Measurements from ENCODE around the gene ZNF516.

ZNF516 gene

DNA sequence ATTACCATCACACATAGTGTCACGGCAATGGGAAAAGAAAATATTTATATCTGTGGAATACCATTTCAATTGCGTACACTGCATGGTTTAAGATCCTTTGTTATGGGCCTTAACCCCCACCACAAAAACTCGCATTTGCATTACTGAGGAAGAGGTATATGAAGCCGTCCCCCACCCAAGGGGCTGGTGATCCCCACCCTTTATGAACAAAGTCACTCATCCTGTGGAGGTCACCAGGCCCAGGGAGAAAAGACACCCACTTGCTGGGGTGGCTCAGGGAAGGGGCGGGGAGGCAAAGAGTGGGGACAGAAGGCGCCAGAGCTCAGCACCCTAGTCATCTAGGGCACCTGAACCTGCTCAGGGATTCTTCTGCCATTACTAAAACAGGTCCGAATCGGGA, 133.8 kb downstream of the ZNF516 start:
- no peak for DNase-seq (ENCODE audit: extremely low read depth, low read depth)
- TF ChIP-seq, protein P1, sequence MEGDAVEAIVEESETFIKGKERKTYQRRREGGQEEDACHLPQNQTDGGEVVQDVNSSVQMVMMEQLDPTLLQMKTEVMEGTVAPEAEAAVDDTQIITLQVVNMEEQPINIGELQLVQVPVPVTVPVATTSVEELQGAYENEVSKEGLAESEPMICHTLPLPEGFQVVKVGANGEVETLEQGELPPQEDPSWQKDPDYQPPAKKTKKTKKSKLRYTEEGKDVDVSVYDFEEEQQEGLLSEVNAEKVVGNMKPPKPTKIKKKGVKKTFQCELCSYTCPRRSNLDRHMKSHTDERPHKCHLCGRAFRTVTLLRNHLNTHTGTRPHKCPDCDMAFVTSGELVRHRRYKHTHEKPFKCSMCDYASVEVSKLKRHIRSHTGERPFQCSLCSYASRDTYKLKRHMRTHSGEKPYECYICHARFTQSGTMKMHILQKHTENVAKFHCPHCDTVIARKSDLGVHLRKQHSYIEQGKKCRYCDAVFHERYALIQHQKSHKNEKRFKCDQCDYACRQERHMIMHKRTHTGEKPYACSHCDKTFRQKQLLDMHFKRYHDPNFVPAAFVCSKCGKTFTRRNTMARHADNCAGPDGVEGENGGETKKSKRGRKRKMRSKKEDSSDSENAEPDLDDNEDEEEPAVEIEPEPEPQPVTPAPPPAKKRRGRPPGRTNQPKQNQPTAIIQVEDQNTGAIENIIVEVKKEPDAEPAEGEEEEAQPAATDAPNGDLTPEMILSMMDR (IDR thresholded peaks at IDR 0.05; ENCODE audit: low read depth, low read length), result no peak

DNA sequence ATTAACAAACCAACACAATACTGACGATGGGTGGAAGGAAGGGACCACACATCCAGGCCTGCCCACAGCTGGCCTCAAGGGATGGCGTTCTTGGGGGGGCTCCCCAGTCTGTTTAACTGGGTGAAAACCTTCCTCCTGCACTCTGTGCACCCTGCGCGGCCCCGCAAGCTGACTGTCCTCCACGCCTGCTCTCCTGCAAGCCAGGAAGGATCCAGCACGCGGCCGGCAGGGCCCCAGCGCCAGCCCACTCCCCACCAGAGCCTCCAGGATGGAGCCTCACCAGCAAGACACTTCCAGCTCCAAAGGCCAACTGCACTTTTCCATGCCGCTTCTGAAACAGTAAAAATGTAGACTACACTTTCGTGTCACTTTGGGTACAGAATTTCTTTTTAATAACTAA, 135.1 kb downstream of the ZNF516 start:
- DNase-seq (ENCODE audit: extremely low read depth, low read depth), result no peak
- TF ChIP-seq, protein P1 (IDR thresholded peaks at IDR 0.05; ENCODE audit: low read depth, low read length), result no peak

DNA sequence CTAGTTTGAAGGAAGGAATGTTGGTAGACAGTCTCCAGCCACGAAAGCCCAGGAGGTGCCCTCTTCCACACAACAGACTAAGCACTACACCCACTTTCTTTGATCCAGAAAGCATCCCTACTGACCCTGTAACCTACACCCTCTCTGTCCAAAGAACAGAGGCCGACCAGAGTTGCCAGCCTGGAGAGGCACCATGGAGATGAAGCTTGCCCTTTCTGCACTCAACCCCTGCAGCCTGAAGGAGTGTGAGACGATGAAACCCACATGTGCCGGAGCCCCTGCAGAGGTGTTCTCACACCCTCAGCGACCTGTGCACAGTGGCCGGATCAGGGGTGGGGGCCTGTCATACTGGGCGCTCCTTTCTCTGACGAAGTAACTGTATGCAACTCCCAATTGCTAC, 136.3 kb downstream of the ZNF516 start:
- TF ChIP-seq, protein P1 (IDR thresholded peaks at IDR 0.05; ENCODE audit: low read depth, low read length), result no peak

DNA sequence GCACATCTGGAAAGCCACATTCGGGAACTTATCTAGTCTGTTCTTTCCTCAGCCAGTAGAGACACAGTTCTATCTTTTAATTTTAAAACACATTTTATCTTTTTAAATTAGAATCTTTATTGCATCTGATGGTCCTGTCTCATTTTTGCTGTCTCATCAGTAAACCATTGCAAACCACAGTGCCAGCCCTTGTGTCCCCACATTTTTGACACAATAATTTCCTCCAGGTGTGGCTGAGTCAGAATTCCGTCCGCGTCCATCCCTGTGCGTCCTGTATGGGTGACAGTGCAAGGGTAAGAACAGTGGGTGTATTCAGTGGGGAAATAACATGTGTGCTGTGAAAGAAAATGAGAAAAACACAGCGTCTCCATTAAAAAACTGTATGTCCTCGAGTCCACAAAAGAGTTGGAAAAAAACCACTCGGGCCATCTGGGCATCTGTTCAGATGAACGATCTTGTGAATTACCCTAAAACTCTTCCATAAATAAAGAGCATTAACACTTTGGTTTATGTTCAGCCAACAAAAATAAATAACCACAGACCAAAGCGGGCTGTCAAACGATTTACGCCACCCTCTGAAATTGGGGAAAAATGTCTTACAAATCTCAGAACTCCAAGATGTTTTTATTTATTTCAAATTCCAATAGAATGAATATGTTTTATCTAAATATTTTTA, 137.3 kb downstream of the ZNF516 start:
- DNase-seq (ENCODE audit: extremely low read depth, low read depth), result no peak
- TF ChIP-seq, protein P1 (IDR thresholded peaks at IDR 0.05; ENCODE audit: low read depth, low read length), result no peak

More for the DNA sequence above, 136.3 kb downstream of the ZNF516 start:
- no peak for DNase-seq (ENCODE audit: extremely low read depth, low read depth)

DNA sequence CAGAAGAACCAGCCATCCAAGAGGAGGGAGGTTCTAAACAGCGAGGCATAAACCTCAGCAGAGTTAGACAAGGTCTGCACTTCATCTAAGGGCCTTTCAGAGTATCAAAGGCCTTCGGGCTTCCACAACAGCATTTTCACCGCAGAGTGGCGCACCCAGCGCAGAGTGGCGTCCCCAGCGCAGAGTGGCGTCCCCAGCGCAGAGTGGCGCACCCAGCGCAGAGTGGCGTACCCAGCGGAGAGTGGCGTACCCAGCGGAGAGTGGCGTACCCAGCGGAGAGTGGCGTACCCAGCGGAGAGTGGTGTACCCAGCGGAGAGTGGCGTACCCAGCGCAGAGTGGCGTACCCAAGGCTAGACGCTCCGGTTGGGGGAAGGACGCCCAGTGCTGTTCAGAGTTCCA, 137.9 kb downstream of the ZNF516 start:
- TF ChIP-seq, protein P1 (IDR thresholded peaks at IDR 0.05; ENCODE audit: low read depth, low read length), result no peak
- no peak for DNase-seq (ENCODE audit: extremely low read depth, low read depth)

DNA sequence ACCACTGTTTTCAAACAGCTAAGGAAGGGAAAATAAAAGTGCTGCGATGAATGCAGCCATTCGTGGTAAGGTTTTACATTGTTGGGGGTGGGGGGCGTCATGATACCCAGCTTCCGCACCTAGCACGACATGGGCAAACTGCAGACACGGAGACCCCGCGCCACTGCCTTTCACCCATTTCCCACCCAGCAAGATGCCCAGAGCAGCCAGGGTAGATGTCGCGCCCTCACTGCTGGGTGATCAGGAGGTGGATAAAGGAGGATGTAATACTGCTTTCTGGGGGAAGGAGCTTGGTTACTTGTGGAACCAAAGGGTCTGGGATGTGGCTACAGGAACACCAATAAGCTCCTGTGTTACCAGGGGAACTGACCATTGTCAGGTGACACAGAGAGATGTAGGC, 138.4 kb downstream of the ZNF516 start:
- no peak for DNase-seq (ENCODE audit: extremely low read depth, low read depth)
- TF ChIP-seq, protein P1 (IDR thresholded peaks at IDR 0.05; ENCODE audit: low read depth, low read length), result no peak

DNA sequence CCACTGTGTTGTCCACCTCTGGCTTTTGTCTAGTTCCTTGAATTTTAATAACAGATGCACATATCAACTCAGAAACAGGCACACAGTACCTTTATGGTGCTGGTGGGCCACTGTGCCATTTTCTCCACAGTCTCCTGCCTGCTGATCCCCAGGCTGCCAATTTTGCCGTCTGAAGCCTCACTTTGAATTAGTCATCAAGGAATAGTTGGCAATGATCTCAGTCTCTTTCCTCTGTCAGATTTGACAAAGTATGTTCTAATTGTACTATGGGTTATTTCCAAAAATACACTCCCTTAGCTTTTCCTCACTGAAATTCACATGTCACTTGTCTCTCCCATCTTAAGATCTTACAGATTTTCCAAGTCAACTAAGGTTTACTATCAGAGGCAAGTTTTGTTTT, 140.7 kb downstream of the ZNF516 start:
- TF ChIP-seq, protein P1 (IDR thresholded peaks at IDR 0.05; ENCODE audit: low read depth, low read length), result no peak
- no peak for DNase-seq (ENCODE audit: extremely low read depth, low read depth)

Measured in AG09319 (cell line).